HL-60 (cell line): Measurements from ENCODE around the gene NNMT.

Experiments
- DNase-seq, 2 experiments: peaks; one replicate each; pipeline ENCODE4 v3.0.0-alpha.2; 2010 to 2020; ENCODE audit warnings: low read depth in 1 of 2, low spot score in 1 of 2
- H3K27ac ChIP-seq: fragments of 250-450 bp; sonication (Bioruptor Pico); replicated peaks from 2 replicates; pipeline ENCODE4 v1.5.1; 2020; ENCODE audit warnings: mild to moderate bottlenecking, moderate library complexity
- H3K27me3 ChIP-seq: fragments of 250-450 bp; sonication (Bioruptor Pico); 2 replicates; pipeline ENCODE4 v1.5.1; 2021; ENCODE audit warnings: mild to moderate bottlenecking, moderate library complexity; ENCODE audit not compliant: insufficient read depth, poor library complexity, severe bottlenecking
- H3K4me3 ChIP-seq: replicated peaks from 2 replicates; pipeline ENCODE4 v1.5.1; 2011; ENCODE audit warnings: mild to moderate bottlenecking, control low read depth, low read length; ENCODE audit not compliant: insufficient read depth
- CTCF ChIP-seq: IDR thresholded peaks from one replicate; pipeline ENCODE4 v1.5.1; 2011; ENCODE audit warnings: low read length, control low read depth, inconsistent platforms; ENCODE audit not compliant: insufficient read depth
- GABPA ChIP-seq: IDR thresholded peaks from 2 replicates; pipeline ENCODE4 v1.6.1; 2012; ENCODE audit warnings: low read depth
- POLR2AphosphoS5 ChIP-seq: IDR thresholded peaks from 2 replicates; pipeline ENCODE4 v1.6.1; 2012; ENCODE audit warnings: low read depth
- REST ChIP-seq: IDR thresholded peaks from 2 replicates; pipeline ENCODE4 v1.6.1; 2012; ENCODE audit warnings: low read depth; ENCODE audit not compliant: insufficient replicate concordance
- SPI1 ChIP-seq: IDR thresholded peaks from 2 replicates; pipeline ENCODE4 v1.6.1; 2012; ENCODE audit warnings: low read depth, mild to moderate bottlenecking, borderline replicate concordance

NNMT gene

GRCh38 chr11:114291381-114291780, 4.8 kb upstream of the NNMT start:
- no peak overlapping the region for H3K4me3 ChIP-seq
- DNase-seq: no peak
- no peak for TF ChIP-seq SPI1
- no peak for TF ChIP-seq POLR2AphosphoS5
- no peak for TF ChIP-seq CTCF
- TF ChIP-seq REST: no peak
- no peak for TF ChIP-seq GABPA

GRCh38 chr11:114291842-114292680, 4.1 kb upstream of the NNMT start:
- Histone ChIP-seq H3K4me3 (no peak overlapping the region), H3K27ac (no peak overlapping the region)
- no peak for TF ChIP-seq REST
- no peak for TF ChIP-seq POLR2AphosphoS5
- no peak for TF ChIP-seq CTCF
- no peak for TF ChIP-seq SPI1
- TF ChIP-seq GABPA: no peak

More at GRCh38 chr11:114291381-114291780, 4.8 kb upstream of the NNMT start:
- peaks cover 4% of the 10 kb centered on the region for H3K27me3 ChIP-seq
- H3K27ac ChIP-seq: no peak overlapping the region

GRCh38 chr11:114293201-114293711, 2.9 kb upstream of the NNMT start:
- DNase-seq: no peak
- no peak for TF ChIP-seq GABPA
- no peak for TF ChIP-seq CTCF
- TF ChIP-seq SPI1: no peak
- TF ChIP-seq POLR2AphosphoS5: no peak
- TF ChIP-seq REST: no peak
- no peak overlapping the region for H3K27ac ChIP-seq
- H3K4me3 ChIP-seq: no peak overlapping the region
- H3K27me3 ChIP-seq: peaks cover 4% of the 10 kb centered on the region

More at GRCh38 chr11:114291842-114292680, 4.1 kb upstream of the NNMT start:
- peaks cover 4% of the 10 kb centered on the region for H3K27me3 ChIP-seq
- DNase-seq: no peak
